Esophagus (tissue), 2 donors: ENCODE measurements around the gene ATXN2. TPM values are rescaled to one million over a fixed set of nuclear protein-coding genes. Genes with fewer than 3 reads are reported as not detected.
"Not testable (repeated sequence)": the region's sequence is repeated elsewhere in the genome, so short reads cannot be mapped to it uniquely, and the experiment has no call there.

ENCODE experiments used
- H3K27ac ChIP-seq, 2 donors: one replicate each; pipeline ENCODE4 v1.5.1; 2013; ENCODE audit warnings: low read depth in 2 of 2, mild to moderate bottlenecking in 2 of 2, inconsistent platforms in 1 of 2, low read length in 1 of 2, moderate library complexity in 1 of 2
- H3K27me3 ChIP-seq, 2 donors: one replicate each; pipeline ENCODE4 v1.6.1; 2013; ENCODE audit warnings: low read length in 2 of 2, control low read depth in 1 of 2, mild to moderate bottlenecking in 1 of 2; ENCODE audit not compliant: insufficient read depth in 2 of 2, control insufficient read depth in 1 of 2
- H3K36me3 ChIP-seq, 2 donors: one replicate each; pipeline ENCODE4 v1.6.1; 2013; ENCODE audit warnings: low read length in 1 of 2; ENCODE audit not compliant: control insufficient read depth in 2 of 2, insufficient read depth in 2 of 2
- H3K4me1 ChIP-seq, 2 donors: one replicate each; pipeline ENCODE4 v1.6.1; 2013; ENCODE audit warnings: low read length in 1 of 2; ENCODE audit not compliant: control insufficient read depth in 2 of 2, insufficient read depth in 2 of 2
- H3K4me3 ChIP-seq, 2 donors: one replicate each; pipeline ENCODE4 v1.5.1; 2013; ENCODE audit warnings: low read length in 2 of 2, mild to moderate bottlenecking in 2 of 2, low read depth in 1 of 2, moderate library complexity in 1 of 2
- H3K9me3 ChIP-seq, 2 donors: one replicate each; pipeline ENCODE4 v1.6.1; 2013; ENCODE audit warnings: mild to moderate bottlenecking in 2 of 2, low read depth in 1 of 2, low read length in 1 of 2, moderate library complexity in 1 of 2; ENCODE audit not compliant: control insufficient read depth in 2 of 2, insufficient read depth in 1 of 2
- WGBS, 2 donors: extraction: QIAGEN DNeasy Blood & Tissue Kit; methylation state at CpG; one replicate each; pipeline ENCODE4 v1.1.7; 2013; 5-methylcytosine and 5-hydroxymethylcytosine counted together
- polyA plus RNA-seq, 2 donors: library from polyadenylated mRNA; stranded (reverse); fragments of 200-250 nt; gene quantifications; one replicate each; pipeline ENCODE4 v1.2.3, GENCODE V29; 2013
- donor health status: healthy with polysubstance abuse.
- donor health status: Bipolar disorder and iron deficiency.

ATXN2 gene
- polyA plus RNA-seq, 2 donors, result 10.0 to 18.0 TPM

DNA sequence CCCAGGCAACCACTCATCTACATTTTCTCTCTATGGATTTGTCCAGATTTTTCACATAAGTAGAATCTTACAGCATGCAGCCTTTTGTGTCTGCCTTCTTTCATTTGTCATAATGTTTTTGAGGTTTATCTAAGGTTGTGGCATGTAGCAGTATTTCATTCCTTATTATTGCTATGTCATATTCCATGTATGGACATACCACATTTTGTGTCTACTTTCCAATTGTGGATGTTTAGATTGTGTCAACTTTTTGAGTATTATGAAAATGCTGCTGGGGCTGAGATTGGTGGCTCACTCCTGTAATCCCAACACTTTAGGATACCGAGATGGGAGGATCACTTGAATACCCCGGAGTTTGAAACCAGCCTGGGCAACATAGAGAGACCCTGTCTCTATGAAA lies 3.2 kb upstream of the ATXN2 start:
- Histone ChIP-seq H3K4me3 (no peak overlapping the region), H3K27me3 (no peaks in the 10 kb centered on the region), H3K4me1 (peaks cover 0 to under 1% of the 10 kb centered on the region in 2 donors), H3K36me3 (no peaks in the 10 kb centered on the region), H3K27ac (no peak overlapping the region), H3K9me3 (no peaks in the 10 kb centered on the region)
- WGBS, 2 donors, result 97 to 100% methylated on average over 2 of the region's 2 CpGs

DNA sequence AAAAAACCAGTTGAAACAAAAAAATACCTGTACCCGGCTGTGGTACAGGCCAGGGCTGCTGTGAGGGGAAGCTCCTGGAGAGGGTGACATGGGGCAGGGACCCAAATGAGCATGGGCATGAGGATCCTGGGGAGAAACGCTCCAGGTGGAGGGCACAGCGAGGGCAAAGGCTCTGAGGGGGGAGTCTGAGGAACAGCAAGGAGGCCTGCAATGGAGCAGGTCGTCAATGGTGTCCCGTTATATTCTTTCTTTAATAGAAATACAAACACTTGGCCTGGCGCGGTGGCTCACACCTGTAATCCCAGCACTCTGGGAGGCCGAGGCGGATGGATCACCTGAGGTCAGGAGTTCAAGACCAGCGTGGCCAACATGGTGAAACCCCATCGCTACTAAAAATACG lies 1.9 kb upstream of the ATXN2 start:
- not testable (repeated sequence) for H3K27me3 ChIP-seq, H3K36me3 ChIP-seq, H3K4me1 ChIP-seq, H3K27ac ChIP-seq, H3K9me3 ChIP-seq, H3K4me3 ChIP-seq
- 92 to 94% methylated on average over 12 of the region's 12 CpGs for WGBS, 2 donors

DNA sequence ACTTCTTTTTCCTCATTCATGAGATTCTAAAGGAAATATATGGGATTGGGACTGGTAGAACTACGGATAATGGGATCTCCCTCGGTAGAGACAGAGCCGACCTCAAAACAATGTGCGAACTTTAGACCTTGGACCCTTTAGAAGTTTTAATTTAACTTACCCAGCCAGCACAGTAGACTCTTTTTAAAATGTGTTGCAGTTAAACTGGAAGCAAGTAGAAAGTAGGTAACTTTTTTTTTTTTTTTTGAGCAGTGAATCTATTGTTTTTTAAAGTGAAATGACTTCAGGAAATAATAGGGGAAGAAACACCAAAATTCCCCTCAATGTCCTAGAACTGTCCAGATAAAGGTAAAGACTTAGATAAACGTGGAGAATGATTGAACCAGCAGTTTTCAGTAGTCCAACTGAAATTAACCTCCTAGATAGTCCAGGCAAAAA lies 1.1 kb upstream of the ATXN2 start:
- Histone ChIP-seq H3K36me3 (no peaks in the 10 kb centered on the region), H3K27ac (peak overlapping the region; percentile 99 to 100), H3K4me3 (peak overlapping the region in 1 of 2 donors; percentile 92), H3K9me3 (no peaks in the 10 kb centered on the region), H3K4me1 (peaks cover 0 to 2% of the 10 kb centered on the region in 2 donors), H3K27me3 (no peaks in the 10 kb centered on the region)
- 9 to 10% methylated on average over 5 of the region's 5 CpGs for WGBS, 2 donors

DNA sequence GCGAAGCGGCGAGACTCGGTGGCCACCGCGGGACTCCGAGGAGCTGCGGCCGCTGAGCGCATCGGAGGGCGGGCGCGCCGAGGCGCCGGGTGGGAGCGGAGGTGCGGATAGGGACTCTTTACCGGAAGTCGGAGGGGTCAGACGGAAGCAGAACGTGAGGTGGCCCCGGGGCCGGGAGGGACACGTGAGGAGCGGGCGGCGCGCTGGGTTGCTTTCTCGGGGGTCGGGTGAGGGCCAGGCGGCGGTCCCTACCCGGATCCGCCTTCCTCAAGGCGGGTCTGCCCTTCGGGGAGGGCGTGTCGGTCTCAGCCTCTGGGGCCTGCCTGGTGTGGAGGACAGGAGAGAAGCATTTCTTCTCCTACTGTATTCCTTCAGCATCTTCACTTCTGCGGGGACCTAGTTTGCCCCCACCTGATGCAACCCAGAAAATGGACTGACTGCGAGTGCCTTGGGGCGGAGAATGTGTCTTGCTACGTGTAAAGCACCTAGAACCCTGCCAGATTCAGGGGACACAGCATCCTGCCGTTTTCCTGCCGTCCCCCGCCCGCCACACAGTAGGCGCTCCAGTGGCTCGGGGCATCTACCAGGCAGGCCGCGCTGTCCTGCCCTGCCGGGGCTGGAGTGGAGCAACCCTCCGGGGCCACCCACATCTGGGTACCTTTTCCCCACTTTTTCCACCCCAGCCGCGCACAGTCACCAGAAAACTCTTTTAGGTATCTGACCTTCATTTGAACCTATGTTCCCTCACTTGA lies 514 bp upstream of the ATXN2 start:
- Histone ChIP-seq H3K4me3 (peak overlapping the region; percentile 92 to 99), H3K9me3 (no peaks in the 10 kb centered on the region), H3K27me3 (no peaks in the 10 kb centered on the region), H3K27ac (peak overlapping the region; percentile 99 to 100), H3K36me3 (no peaks in the 10 kb centered on the region), H3K4me1 (peaks cover 0 to 2% of the 10 kb centered on the region in 2 donors)
- WGBS, 2 donors, result 0 to 1% methylated on average over 42 to 56 of the region's 56 CpGs

DNA sequence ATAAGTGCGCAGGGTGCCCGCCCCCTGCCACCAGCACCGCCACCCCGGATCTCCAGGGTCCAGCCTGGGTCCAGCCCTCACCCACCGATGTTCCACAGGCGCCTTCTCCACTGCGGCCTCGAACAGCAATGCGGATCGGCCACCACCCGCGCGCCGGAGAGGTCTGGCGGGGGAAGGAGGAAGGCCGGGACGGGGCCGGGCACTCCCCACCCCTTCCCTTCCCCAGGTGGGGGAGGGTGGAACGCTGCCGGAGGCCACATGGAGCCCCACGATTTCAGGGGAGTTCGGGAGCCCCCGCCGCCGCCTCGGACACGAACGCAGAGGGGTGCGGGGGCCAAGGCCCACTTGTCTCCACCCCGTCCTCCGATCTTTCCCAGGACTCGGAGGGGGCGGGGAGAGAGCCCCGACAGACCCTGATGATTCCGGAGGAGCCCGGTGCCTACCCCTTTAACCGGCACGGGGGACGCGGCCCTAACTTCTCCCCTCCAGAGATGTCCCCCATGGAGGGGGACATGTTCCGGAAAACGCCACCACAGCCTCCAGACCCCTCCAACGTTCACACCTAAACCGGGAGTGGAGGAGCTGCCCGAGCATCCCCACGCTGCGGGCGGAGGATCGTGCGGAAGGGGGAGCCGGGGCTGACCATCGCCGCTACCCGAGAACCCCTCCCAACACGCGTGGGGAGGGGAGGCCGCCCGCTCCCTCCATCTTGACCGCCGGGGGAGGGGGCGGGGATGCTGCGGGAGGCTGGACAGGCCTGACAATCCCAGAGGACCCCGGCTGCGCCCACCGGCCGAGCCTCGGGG lies 1.1 kb downstream of the ATXN2 start:
- Histone ChIP-seq H3K9me3 (no peaks in the 10 kb centered on the region), H3K36me3 (no peaks in the 10 kb centered on the region), H3K4me3 (peak overlapping the region; percentile 92 to 99), H3K27ac (peak overlapping the region; percentile 99 to 100), H3K27me3 (no peaks in the 10 kb centered on the region), H3K4me1 (peaks cover 0 to 2% of the 10 kb centered on the region in 2 donors)
- 0% methylated on average over 58 to 67 of the region's 67 CpGs for WGBS, 2 donors

DNA sequence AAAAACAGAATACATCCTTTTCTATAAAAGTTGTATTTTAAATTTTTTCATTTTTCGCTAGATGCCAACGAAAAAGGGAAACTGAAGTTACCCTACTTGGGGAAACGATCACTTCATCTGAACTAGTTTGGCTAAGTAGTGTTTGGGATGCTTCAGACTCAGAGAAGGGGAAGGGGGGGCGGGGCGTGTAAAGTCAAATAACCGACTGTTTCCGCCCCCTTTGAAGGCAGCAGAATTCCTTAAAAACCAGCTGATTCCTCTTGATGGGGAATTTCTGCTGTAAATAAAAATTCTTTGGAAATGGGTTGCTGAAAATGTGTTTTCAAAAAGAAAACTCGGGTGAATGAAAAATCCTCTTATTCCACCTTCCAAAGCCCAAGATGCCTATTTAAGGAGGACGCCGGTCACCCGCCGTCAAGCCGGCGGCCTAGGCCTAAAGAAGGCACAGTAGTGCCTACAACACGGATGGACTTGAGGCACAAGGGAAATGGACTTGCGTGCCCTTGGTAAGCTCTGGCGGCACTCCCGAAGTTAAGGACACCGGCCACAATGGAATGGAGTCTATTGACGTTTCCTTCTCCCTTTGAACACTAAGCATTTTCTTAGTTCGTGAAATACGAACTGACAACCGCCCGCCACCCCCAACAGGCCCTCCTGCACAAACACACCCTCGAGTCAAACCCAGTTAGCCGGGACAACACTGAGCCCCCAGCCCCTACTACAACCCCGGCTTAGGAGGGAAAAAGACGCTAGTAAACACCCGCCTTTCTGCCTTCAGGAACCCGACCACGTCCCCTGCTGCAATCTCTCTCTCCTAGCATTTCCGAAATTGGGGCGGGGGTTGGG lies 1.9 kb downstream of the ATXN2 start:
- Histone ChIP-seq H3K36me3 (no peaks in the 10 kb centered on the region), H3K4me1 (peaks cover 0 to 2% of the 10 kb centered on the region in 2 donors), H3K9me3 (no peaks in the 10 kb centered on the region), H3K27me3 (no peaks in the 10 kb centered on the region), H3K4me3 (peak overlapping the region; percentile 92 to 99), H3K27ac (peak overlapping the region; percentile 99 to 100)
- WGBS, 2 donors, result 4 to 7% methylated on average over 33 of the region's 33 CpGs

DNA sequence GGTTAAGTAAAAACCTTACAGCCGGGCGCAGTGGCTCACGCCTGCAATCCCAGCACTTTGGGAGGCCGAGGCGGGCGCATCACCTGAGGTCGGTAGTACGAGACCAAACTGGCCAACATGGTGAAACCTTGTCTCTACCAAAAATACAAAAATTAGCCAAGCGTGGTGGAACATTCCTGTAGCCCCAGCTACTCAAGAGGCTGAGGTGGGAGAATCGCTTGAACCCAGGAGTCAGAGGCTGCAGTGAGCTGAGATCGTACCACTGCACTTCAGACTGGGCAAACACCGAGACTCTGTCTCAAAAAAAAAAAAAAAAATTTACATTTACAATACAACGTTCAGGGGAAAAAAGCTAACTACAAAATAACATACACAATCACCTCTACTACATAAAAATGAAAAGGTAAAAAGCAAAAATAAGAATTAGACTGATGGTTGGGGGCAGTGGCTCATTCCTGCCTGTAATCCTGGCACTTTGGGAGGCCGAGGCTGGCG lies 3.7 kb downstream of the ATXN2 start:
- H3K36me3 ChIP-seq, H3K9me3 ChIP-seq, H3K27me3 ChIP-seq, H3K4me1 ChIP-seq, H3K27ac ChIP-seq, H3K4me3 ChIP-seq: not testable (repeated sequence)
- 77 to 80% methylated on average over 15 of the region's 15 CpGs for WGBS, 2 donors

DNA sequence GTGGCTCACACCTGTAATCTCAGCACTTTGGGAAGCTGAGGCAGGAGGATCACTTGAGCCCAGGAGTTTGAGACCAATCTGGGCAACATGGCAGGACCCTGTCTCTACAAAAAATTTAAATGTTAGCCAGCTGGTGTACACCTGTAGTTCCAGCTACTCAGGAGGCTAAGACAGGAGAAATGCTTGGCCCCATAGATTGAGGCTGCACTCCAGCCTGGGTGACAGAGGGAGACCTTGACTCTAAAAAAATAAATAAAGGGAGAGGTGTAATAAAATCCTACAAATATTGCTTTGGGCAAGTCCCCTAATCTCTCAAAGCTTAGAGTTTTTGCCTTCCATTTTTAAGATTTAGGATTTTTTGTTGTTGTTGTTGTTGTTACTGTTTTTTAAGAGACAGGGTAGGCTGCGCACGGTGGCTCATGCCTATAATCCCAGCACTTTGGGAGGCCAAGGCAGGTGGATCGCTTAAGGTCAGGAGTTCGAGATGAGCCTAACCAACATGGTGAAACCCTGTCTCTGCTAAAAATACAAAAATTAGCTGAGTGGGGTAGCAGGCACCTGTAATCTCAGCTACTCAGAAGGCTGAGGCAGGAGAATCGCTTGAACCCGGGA lies 7.6 kb downstream of the ATXN2 start:
- WGBS, 2 donors, result 89 to 92% methylated on average over 6 of the region's 6 CpGs
- not testable (repeated sequence) for H3K27me3 ChIP-seq, H3K27ac ChIP-seq, H3K9me3 ChIP-seq, H3K36me3 ChIP-seq, H3K4me3 ChIP-seq, H3K4me1 ChIP-seq

DNA sequence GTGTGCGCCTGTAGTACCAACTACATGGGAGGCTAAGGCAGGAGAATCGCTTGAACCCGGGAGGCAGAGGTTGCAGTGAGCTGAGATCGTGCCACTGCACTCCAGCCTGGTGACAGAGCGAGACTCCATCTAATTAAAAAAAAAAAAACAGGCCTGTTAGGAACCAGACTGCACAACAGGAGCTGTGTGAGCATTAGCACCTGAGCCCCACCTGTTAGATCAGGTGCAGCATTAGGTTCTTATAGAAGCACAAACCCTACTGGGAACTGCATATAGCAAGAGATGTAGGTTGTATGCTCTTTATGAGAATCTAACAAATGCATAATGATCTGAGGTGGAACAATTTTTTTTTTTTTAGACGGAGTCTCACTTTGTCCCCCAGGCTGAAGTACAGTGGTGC lies 8.6 kb downstream of the ATXN2 start:
- no peaks in the 10 kb centered on the region for H3K4me1 ChIP-seq
- no peaks in the 10 kb centered on the region for H3K27me3 ChIP-seq
- no peaks in the 10 kb centered on the region for H3K9me3 ChIP-seq
- no peaks in the 10 kb centered on the region for H3K36me3 ChIP-seq
- no peak overlapping the region for H3K27ac ChIP-seq
- H3K4me3 ChIP-seq, result no peak overlapping the region
- WGBS, 2 donors, result 82 to 94% methylated on average over 6 of the region's 6 CpGs
